Activated CD8-positive, alpha-beta T cell treated with anti-CD3 and anti-CD28 coated beads, Interleukin-2, amount 10 ng/mL, durations not matched to agents 7 days and 5 days (primary cell): Measurements from ENCODE around the gene BBS9. TPM values are rescaled to one million over a fixed set of nuclear protein-coding genes. Genes with fewer than 3 reads are reported as not detected.

Source experiments
- ATAC-seq: fragments of 150-1000 bp; cut with Tn5 transposase; one replicate; pipeline ENCODE4 v1.10.0; 2021; ENCODE audit warnings: moderate library complexity
- CTCF ChIA-PET: fragments of 350-600 bp; sonication (Branson Sonifier 250); formaldehyde crosslinking; loops from one replicate; lab custom pipeline; 2021; ENCODE audit warnings: antibody characterized with exemption; lab: Charles Lee
- POLR2A ChIA-PET: fragments of 350-600 bp; sonication (Branson Sonifier 250); formaldehyde crosslinking; loops from one replicate; lab custom pipeline; 2021; ENCODE audit warnings: antibody characterized with exemption; lab: Charles Lee
- DNase-seq: peaks from one replicate; pipeline ENCODE4 v3.0.0-alpha.2; 2020
- H3K27ac Mint-ChIP-seq: one replicate; pipeline ENCODE4 v1.8.0; 2021; ENCODE audit warnings: mild to moderate bottlenecking, mixed read lengths
- H3K27me3 Mint-ChIP-seq: one replicate; pipeline ENCODE4 v1.8.0; 2021; ENCODE audit warnings: low read depth, mixed read lengths
- H3K36me3 Mint-ChIP-seq: one replicate; pipeline ENCODE4 v1.8.0; 2021; ENCODE audit warnings: low read depth, mixed read lengths
- H3K4me1 Mint-ChIP-seq: one replicate; pipeline ENCODE4 v1.8.0; 2021; ENCODE audit warnings: low read depth, mixed read lengths
- H3K4me3 Mint-ChIP-seq: one replicate; pipeline ENCODE4 v1.8.0; 2021; ENCODE audit warnings: mild to moderate bottlenecking, mixed read lengths
- H3K9me3 Mint-ChIP-seq: one replicate; pipeline ENCODE4 v1.8.0; 2022; ENCODE audit warnings: mixed read lengths; ENCODE audit not compliant: insufficient read depth
- total RNA-seq, 2 experiments: library from RNA; stranded (reverse); gene quantifications; one replicate each; pipeline ENCODE4 v1.2.3, GENCODE V29; 2021

The BBS9 gene
- total RNA-seq, 2 experiments from 2014 or later: 7.9 to 11.8 TPM

DNA sequence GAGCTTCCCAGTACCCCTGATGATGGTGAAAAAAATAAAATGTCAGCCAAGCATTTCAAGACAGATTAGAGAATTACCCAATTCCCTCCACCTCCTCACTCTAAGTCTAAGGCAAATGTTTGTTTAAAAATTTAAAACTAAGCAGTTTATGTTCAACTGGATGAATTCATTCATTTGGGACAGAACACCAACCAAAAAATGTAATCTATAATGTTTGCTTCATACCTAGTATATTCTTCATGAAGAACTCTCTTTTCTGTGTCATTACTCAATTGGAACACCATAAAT is 450.3 kb downstream of the BBS9 start:
- Mint-ChIP-seq H3K4me1 (no peaks in the 10 kb centered on the region), H3K36me3 (no peaks in the 10 kb centered on the region), H3K9me3 (no peaks in the 10 kb centered on the region), H3K27me3 (no peaks in the 10 kb centered on the region), H3K27ac (no peak overlapping the region), H3K4me3 (no peak overlapping the region)
- POLR2A ChIA-PET: no interaction called here
- ATAC-seq: no peak
- DNase-seq: no peak
- CTCF ChIA-PET: no interaction called here

DNA sequence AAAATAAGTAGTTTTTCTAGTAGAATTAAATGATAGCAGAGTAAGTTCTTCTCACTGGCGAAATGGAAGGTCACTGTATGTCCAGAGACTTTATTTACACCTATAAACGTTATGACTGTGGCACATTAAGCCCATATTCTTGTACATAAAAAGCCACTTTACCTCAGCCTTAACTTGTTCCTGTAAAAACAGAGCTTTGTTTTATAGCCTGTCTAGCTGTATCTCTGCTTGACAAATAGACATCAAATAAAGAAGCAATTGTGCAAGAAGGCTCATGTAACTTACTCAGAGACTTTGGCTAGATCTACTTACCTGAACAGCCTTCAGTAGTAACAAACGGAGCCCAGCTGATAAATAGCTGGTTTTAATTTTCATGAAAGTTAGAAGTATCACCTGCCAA is 451.9 kb downstream of the BBS9 start:
- no peak overlapping the region for H3K4me3 Mint-ChIP-seq
- no peaks in the 10 kb centered on the region for H3K27me3 Mint-ChIP-seq
- no peaks in the 10 kb centered on the region for H3K9me3 Mint-ChIP-seq
- no peak for ATAC-seq
- no peak overlapping the region for H3K27ac Mint-ChIP-seq
- ChIA-PET POLR2A (no interaction called here), CTCF (no interaction called here)
- H3K36me3 Mint-ChIP-seq: no peaks in the 10 kb centered on the region
- no peak for DNase-seq
- H3K4me1 Mint-ChIP-seq: no peaks in the 10 kb centered on the region

DNA sequence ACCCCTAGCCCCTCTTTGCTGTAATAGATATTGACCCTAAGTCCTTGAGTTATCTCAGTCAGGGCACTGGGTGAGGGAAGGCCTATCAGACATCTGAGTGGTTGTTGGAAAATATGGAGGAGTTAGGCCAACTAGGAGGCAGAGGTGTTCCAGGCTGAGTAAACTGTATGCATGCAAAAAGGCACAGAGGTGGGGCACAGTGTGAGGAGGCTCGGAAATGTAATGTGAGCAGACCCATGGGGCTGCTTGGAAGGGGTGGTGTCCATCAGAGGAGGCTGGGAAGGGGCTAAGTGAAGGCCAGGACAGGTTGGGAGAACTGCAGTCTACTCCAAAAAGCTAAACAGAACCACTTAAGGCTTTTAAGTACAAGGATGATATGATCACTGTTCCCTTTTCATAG is 452.7 kb downstream of the BBS9 start:
- CTCF ChIA-PET: no interaction called here
- Mint-ChIP-seq H3K4me1 (no peaks in the 10 kb centered on the region), H3K36me3 (no peaks in the 10 kb centered on the region), H3K4me3 (no peak overlapping the region), H3K27ac (no peak overlapping the region), H3K27me3 (no peaks in the 10 kb centered on the region), H3K9me3 (no peaks in the 10 kb centered on the region)
- DNase-seq (no peak), ATAC-seq (no peak)
- POLR2A ChIA-PET: no interaction called here

DNA sequence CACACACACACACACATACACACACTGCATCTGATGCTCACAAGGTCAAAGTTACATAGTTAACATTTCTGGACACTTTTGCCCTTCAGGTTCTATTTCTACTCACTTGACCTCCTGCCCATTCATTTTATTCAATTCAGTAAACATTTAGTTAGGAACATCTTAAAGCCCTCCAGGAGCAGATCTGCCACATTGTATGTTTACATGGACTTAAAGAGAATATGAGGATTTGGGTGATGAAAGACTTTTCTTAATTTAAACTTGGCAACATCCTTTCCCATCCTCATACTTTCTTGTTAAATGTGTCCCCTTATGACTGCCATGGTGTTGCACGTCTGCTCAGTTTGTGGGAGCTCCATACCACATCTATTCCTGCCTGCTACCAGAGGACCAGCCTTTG is 453.2 kb downstream of the BBS9 start:
- H3K4me1 Mint-ChIP-seq: no peaks in the 10 kb centered on the region
- H3K9me3 Mint-ChIP-seq: no peaks in the 10 kb centered on the region
- H3K27me3 Mint-ChIP-seq: no peaks in the 10 kb centered on the region
- no peak overlapping the region for H3K27ac Mint-ChIP-seq
- ChIA-PET POLR2A (no interaction called here), CTCF (no interaction called here)
- ATAC-seq: no peak
- H3K4me3 Mint-ChIP-seq: no peak overlapping the region
- no peaks in the 10 kb centered on the region for H3K36me3 Mint-ChIP-seq
- DNase-seq: no peak

DNA sequence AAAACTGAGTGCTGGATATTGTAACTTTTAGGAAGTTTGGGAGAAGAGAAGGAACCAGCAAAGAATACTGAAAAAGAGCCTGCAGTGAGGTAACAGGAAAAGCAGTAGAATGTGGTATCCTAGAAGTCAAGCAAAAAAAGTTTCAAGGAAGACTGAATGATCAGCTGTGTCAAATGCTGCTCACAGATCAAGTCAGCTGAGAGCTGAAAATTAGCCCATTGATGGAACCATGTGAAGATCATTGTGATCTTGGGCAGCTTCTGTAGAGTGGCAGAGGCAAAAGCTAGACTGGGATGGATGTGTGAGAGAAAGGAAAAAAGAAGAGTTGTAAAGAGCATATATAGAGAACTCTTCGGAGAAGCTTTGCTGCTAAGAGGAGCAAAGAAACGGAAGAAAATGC is 460.5 kb downstream of the BBS9 start:
- DNase-seq (no peak), ATAC-seq (no peak)
- Mint-ChIP-seq H3K9me3 (no peaks in the 10 kb centered on the region), H3K4me1 (no peaks in the 10 kb centered on the region), H3K4me3 (no peak overlapping the region), H3K27ac (no peak overlapping the region), H3K36me3 (no peaks in the 10 kb centered on the region), H3K27me3 (no peaks in the 10 kb centered on the region)
- CTCF ChIA-PET: interaction anchor here (1.2 kb wide), 1 partner anchor 343 kb away, joined by 3 read pairs; no protein-coding TSS in a partner anchor
- POLR2A ChIA-PET: no interaction called here

DNA sequence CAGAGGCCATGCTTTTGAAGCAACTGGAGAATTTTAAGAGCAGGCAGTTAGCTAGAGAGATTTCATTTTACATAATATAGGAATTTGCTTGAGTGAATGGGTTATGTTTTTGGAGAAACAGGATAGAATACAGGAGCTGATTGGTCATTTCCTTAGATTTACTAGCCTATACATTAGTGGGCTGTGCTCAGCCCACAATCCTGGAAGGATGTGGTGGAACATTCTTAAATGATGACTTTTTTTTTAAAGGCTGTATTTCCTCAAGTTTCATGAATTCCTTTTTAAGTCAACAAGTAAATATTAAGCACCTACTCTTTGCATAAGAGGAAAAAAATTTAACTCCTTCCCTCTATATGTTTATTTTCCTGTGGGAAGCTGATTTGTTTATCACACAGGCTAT is 461.6 kb downstream of the BBS9 start:
- no peak overlapping the region for H3K27ac Mint-ChIP-seq
- H3K27me3 Mint-ChIP-seq: no peaks in the 10 kb centered on the region
- H3K4me3 Mint-ChIP-seq: no peak overlapping the region
- DNase-seq: no peak
- H3K9me3 Mint-ChIP-seq: no peaks in the 10 kb centered on the region
- ChIA-PET POLR2A (no interaction called here), CTCF (interaction anchor here (0.7 to 1.2 kb wide), 2 partner anchors 22 to 342 kb away, joined by 3 to 4 read pairs; no protein-coding TSS in a partner anchor)
- no peaks in the 10 kb centered on the region for H3K4me1 Mint-ChIP-seq
- no peak for ATAC-seq
- H3K36me3 Mint-ChIP-seq: no peaks in the 10 kb centered on the region

DNA sequence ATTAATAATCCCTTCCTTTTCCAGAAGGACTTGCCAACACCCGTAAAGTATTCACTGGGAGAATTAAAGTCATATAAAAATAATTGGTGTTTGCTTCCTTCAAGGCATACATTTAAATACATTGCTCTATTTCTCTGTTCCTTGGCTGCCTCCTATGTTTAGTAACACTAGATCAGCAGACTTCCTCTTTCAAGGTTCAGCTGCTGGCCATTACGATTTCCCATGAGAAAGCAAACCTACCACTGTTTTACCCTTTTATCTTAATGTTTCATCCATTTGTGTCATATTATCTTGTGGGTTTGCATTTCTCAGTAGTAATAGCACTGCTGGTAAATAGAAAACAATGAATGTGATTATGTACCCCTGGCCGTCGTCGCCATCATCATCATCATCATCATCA is 462.1 kb downstream of the BBS9 start:
- no peaks in the 10 kb centered on the region for H3K4me1 Mint-ChIP-seq
- no peak for DNase-seq
- no peak overlapping the region for H3K27ac Mint-ChIP-seq
- H3K27me3 Mint-ChIP-seq: no peaks in the 10 kb centered on the region
- no peaks in the 10 kb centered on the region for H3K36me3 Mint-ChIP-seq
- H3K4me3 Mint-ChIP-seq: no peak overlapping the region
- POLR2A ChIA-PET: no interaction called here
- CTCF ChIA-PET: no interaction called here
- no peaks in the 10 kb centered on the region for H3K9me3 Mint-ChIP-seq
- ATAC-seq: no peak

DNA sequence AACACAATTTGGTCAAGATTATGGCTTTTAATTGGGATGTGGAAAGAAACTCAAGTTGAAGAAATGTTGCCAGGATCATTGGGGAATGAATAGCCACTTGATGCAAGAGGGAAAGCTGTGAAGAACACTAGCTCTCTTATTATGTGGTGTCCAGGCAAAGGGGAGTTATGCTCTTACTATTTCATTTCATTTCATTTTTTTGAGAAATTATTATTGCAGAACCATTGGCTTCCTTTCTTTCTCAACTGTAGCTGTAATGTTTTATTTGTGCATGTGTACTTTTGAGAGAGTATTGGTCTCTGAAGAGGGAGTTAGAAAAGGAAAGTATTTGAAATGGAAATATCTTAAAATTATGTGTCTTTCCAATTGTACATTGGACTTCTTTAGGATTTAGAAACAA is 463.4 kb downstream of the BBS9 start:
- no peaks in the 10 kb centered on the region for H3K4me1 Mint-ChIP-seq
- H3K27me3 Mint-ChIP-seq: no peaks in the 10 kb centered on the region
- ATAC-seq (no peak), DNase-seq (no peak)
- H3K4me3 Mint-ChIP-seq: no peak overlapping the region
- ChIA-PET CTCF (no interaction called here), POLR2A (interaction anchor here (0.7 kb wide), 1 partner anchor 99 kb away, joined by 3 read pairs; no protein-coding TSS in a partner anchor)
- H3K9me3 Mint-ChIP-seq: no peaks in the 10 kb centered on the region
- H3K27ac Mint-ChIP-seq: no peak overlapping the region
- H3K36me3 Mint-ChIP-seq: no peaks in the 10 kb centered on the region

DNA sequence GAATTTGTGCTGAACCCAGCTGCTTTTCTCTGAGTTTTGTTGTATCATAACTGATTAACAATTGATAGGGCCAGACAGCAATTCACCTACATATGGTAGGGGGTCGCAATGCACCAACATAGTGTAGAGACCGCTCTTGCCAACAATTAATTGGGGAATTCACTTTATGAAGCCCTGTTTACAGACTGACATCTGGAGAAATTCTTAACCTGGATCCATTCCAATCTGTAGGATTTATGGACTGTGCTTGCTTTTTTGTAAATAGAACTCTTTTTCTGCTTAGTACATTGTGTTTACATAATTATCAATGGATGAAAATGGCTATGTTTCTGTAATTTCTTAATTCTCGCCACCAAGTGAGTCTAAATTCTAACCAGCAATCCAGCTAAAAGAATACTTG is 464.2 kb downstream of the BBS9 start:
- H3K36me3 Mint-ChIP-seq: no peaks in the 10 kb centered on the region
- no peaks in the 10 kb centered on the region for H3K9me3 Mint-ChIP-seq
- POLR2A ChIA-PET: no interaction called here
- no peak overlapping the region for H3K27ac Mint-ChIP-seq
- H3K27me3 Mint-ChIP-seq: no peaks in the 10 kb centered on the region
- H3K4me3 Mint-ChIP-seq: no peak overlapping the region
- H3K4me1 Mint-ChIP-seq: no peaks in the 10 kb centered on the region
- DNase-seq (no peak), ATAC-seq (no peak)
- CTCF ChIA-PET: no interaction called here

DNA sequence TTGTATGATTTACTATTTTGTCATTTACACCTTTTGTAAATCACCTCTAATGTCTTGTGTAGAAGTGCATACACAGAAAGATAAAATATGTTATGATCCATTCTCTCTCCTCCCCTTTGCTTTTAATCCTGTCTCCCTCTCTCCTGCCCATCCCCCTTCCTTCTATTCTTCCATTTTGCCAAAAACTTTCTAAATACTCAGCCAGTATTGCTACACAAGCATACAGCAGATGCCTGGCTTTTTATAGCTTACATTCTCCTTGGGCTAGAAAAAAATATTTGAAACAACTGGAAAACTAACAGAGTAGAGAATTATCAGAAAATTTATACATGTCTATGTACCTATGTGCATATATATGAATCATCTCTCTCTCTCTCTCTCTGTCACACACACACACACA is 467.3 kb downstream of the BBS9 start:
- Mint-ChIP-seq H3K4me1 (no peaks in the 10 kb centered on the region), H3K4me3 (no peak overlapping the region), H3K9me3 (no peaks in the 10 kb centered on the region), H3K27me3 (no peaks in the 10 kb centered on the region), H3K36me3 (no peaks in the 10 kb centered on the region), H3K27ac (no peak overlapping the region)
- ChIA-PET POLR2A (no interaction called here), CTCF (no interaction called here)
- ATAC-seq: no peak
- no peak for DNase-seq

DNA sequence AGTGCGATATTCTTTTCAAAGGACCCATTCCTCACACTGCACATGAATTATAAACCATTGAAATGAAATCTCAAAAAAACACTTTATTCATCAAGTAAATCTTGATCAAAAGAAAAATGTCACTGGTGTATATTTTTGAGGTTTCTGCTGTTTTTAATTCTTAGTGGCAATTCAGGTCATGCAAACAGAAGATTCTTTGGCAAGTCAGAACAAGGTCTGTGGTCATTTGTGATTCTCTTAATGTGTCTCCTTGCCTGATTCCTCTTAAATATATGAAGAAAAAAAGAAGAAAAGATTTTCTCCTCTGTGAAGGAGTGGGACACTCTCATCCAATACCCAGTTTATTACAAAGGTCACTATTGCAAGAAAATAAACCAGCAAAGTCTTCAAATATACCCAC is 467.8 kb downstream of the BBS9 start:
- H3K27ac Mint-ChIP-seq: no peak overlapping the region
- no peak overlapping the region for H3K4me3 Mint-ChIP-seq
- H3K4me1 Mint-ChIP-seq: no peaks in the 10 kb centered on the region
- H3K36me3 Mint-ChIP-seq: no peaks in the 10 kb centered on the region
- no peaks in the 10 kb centered on the region for H3K27me3 Mint-ChIP-seq
- CTCF ChIA-PET: no interaction called here
- ATAC-seq (no peak), DNase-seq (no peak)
- no peaks in the 10 kb centered on the region for H3K9me3 Mint-ChIP-seq
- POLR2A ChIA-PET: no interaction called here

DNA sequence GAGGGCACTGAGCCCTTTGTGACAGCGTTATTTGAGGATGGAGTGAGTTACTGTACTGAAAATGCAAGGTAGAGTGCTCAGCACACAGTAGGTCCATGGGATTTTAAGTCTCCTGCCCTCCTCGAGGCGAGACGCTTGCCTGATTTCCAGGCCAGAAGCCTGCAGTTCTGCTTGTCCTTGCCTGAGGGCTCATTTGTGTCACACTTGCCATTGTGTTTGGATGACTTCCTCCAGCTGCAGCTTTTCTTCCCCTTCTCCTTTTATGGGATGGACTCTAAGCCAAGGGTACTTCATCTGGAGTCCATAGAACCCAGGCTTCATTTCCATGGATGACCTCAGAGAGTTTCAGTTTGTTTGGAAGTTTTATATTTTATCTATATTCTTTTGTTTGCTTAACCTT is 471.7 kb downstream of the BBS9 start:
- Mint-ChIP-seq H3K4me1 (no peaks in the 10 kb centered on the region), H3K4me3 (no peak overlapping the region), H3K36me3 (no peaks in the 10 kb centered on the region), H3K9me3 (no peaks in the 10 kb centered on the region), H3K27ac (no peak overlapping the region), H3K27me3 (no peaks in the 10 kb centered on the region)
- no peak for DNase-seq
- POLR2A ChIA-PET: no interaction called here
- CTCF ChIA-PET: no interaction called here
- ATAC-seq: no peak

DNA sequence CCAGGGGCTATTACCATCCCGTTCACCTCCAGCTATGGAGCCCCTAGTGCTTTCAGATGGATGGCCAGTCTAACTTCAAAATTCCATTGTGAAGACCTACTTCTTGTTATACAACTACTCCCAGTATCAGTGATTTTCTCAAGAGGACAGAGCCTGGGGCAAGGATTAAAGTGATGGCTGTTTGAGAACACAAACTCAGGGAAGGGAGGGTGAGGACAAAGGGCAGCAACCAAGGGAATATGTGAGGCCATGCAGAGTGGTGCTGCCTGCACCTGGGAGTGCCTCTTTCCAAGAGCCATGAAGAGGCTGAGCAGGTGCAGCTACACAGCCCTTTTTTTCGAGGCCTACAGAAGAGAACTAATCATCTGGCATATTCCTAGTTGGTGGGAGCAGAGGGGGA is 472.5 kb downstream of the BBS9 start:
- Mint-ChIP-seq H3K27ac (no peak overlapping the region), H3K4me1 (no peaks in the 10 kb centered on the region), H3K9me3 (no peaks in the 10 kb centered on the region), H3K36me3 (no peaks in the 10 kb centered on the region), H3K4me3 (no peak overlapping the region), H3K27me3 (no peaks in the 10 kb centered on the region)
- ATAC-seq: no peak
- ChIA-PET CTCF (no interaction called here), POLR2A (no interaction called here)
- no peak for DNase-seq
